ENCODE measurements around the gene KRT3.

- TF ChIP-seq POLR2A (IDR thresholded peaks at IDR 0.05) (no peak), CTCF (IDR thresholded peaks at IDR 0.05) (no peak)
These were observed 11.9 kb upstream of the KRT3 start for GRCh38 chr12:52807544-52808470.
